NCI-H524 treated with DMSO at 0.1 percent for 48 hours (cell line): ENCODE data around the gene ZNF488.

Experiments used
- DNase-seq: peaks from one replicate; lab custom pipeline; 2025; lab: John Stamatoyannopoulos, UW

Gene ZNF488

DNA sequence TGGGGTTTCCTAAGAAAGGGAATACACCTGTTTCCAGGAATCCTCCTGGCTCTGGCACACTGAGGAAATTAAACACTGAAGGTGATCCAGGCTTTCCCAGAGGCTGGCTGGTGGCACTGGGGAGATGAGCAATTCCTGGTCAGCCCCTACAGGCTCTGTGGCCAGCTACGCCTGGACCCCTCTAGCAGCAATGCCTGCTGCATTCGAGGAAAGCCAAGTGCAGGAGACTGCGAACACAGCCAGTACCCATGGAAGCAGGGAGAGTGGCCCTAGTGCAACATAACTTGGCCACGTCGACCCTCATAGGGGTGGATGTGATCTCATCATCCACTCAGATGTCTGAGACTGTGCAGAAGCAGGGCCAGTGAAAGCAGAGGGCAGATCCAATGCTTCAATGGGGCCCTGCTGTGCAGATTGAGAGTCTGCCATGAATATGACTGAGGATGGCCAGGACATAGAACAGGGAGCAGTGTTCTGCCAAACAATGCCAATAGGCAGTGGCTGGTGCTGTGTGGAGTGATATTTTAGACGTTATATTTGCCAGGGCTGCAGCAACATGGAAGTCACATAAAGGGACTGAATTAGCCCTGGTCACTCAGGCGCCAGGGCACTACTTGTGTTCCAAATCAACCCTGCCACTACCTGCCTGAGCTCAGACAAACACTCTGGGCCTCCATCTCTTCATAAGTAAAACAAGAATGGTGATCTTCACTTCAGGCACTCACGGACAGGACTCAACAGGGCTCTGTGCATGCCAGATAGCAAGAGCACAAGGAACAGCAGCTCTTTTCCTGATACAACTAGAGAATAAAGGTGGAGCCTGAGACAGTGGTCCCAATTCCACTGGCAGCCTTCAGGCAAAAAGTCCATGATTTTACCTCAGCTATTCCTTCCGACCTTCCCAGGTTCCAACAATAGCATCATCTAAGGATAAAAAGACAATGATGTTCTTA is 2.4 kb downstream of the ZNF488 start:
- no peak for DNase-seq

DNA sequence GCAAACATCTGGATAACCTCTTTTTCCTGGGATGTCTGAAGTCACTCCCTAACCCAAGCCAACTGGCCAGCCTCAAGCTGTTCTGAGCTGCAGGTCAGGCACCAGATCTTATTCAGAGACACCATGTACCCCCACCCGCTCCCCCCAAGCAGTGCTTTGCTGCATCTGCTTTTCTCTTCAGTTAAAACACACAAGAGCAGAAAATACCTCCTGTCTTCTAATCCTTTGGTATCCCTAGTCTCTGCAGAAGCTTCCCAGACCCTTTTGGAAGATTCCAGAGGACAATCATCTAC is 3.0 kb downstream of the ZNF488 start:
- DNase-seq = no peak

DNA sequence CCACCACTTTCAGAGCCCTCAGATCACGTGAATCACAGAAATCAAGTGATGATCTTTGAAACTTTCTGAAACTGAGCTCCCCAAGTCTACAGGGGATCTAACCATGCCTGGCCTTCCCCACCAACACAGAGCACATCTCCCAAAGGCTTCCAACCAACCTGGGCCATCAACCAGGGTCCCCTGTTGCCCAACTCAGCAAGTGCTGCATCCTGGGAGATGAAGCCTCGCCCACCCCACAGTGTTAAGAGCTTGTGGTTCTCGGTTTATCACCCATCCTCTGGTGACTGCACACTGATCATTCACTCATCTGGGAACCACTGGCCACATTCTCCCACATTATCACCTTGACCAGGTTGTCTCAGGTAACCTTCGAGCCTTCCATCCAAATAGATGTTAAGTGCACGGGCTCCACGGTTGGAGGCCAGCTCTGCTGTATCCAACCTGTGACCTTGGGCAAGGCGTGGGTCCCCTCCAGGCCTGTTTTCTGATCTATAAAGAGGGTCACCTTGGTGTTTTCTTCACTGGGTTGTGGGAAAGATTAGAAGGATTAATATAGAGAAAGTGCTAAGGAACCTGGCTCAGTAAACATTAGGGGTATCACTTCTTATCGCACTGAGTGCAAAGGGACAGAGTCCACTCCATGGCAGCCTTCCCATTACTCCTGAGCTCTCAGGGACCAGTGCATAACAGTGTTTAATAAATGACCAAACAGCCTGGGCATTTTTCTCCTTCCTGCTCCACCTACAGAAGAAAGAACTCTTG is 3.6 kb downstream of the ZNF488 start:
- no peak for DNase-seq

DNA sequence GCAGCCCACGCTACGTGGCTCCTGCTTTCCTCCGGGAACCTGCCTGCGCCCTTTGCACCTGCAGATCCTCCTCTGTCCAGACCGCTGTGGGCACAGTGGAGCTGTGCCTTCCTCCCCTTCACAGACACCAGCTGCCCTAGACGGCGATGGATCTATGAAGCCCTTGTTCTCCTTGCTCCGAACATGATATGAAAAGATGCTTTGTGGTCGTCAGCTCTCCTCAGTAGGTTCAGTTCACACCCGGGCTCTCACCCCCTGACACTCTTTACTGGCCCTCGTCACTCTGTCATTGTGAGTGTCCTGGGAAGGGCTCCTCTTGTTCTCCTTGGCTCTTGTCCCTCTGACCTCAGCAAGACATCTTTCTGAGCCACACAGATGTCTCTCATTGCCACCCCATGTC is 4.2 kb downstream of the ZNF488 start:
- no peak for DNase-seq

DNA sequence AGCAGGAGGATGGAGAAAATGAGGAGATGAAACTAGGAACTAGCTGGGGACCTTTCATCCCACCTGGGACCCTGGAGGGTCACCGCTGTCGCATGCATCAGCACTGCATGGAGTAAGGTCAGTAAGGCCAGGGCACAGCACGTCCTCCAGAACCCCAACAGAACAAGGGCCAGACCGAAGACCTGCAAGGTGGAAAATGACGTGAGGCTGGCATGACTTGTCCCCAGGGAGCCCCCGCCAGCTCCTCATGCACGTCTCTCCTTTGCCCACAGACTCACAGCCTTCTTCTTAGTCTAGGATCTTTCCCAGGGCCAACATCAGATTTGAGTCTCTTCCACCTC is 4.7 kb downstream of the ZNF488 start:
- no peak for DNase-seq

DNA sequence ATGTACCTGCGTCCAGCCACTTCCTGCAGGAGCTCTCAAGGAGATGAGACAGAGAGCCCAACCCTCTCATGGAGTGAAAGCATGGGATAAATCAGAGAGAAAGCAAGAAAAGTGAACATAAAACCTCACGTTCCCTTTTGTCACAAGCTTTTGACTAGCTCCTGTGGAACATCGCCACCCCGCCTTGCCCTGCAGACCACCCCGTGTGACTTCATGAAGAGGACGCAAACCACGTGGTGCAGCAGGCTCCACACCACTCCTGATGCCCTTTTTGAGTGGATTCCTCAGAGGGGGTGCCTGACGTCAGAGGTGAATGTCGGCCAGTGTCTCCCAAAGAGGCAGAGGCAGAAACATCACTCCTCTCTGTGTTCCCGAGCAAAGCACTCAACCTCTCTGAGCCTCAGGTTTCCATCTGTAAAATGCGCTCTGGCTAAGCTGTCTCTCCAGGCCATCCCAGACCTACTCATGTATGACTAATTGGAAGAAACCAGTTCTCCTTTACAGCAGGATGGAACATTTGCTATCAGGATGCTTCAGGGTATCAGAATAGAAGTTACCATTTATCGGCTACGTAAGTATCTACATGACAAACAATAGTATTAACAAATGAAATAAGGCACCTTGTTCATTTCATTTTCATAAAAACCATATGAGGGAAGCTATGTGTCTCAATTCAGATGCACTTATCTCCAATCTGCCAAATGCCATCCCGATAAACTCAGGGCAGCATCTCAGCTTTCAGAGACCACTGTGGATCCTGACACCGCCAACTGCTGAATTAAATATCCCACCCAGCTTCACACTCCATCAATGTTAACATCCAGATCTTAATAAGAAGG is 5.3 kb downstream of the ZNF488 start:
- DNase-seq = no peak

DNA sequence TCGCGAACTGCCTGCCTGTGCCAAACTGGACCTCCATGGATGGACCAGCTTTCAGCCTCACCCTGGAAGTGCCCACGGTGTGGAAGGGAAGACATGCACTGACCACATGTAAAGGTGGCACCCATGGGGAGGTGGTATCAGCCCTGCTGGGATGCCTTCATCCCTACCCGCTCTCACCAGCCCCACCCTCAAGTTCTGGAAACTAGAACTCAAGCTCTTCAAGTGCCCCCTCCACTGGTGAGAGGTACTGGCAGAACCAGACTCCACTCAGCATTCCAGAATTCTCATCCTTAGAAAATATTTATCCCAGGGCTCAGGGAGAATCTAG is 5.9 kb downstream of the ZNF488 start:
- no peak for DNase-seq

DNA sequence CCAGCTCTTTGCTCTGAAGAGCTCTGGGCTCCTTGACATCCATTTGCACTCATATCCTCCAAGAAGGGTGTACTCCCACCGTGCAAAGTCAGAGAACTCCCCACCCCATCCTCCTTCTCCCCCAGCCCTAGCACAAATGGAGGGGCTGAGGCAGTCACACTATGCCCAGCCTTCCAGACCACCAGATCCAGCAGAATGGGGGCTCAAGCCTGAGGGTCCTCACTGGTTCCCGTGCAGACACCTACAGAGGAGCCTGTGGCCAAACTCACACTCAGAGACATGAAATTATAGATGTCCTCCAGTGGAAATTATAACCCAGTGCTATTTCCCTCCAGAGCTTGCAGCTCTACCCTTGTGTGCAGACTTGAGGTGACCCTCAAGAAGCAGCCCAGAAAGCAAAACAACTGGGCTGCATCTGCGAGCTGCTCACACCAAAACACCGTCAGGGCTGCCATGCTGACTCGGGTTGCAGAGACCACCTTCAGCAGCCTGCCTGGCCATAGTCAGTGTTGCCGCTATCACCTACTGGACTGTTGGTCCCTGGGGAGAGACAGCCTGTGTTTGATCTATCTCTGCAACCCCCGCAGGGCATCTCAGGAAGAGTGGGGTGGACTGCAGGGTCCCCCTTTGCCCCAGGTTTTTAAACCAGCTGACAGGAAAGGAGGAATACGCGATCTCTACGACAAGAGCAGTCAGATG is 7.4 kb downstream of the ZNF488 start:
- DNase-seq = no peak

DNA sequence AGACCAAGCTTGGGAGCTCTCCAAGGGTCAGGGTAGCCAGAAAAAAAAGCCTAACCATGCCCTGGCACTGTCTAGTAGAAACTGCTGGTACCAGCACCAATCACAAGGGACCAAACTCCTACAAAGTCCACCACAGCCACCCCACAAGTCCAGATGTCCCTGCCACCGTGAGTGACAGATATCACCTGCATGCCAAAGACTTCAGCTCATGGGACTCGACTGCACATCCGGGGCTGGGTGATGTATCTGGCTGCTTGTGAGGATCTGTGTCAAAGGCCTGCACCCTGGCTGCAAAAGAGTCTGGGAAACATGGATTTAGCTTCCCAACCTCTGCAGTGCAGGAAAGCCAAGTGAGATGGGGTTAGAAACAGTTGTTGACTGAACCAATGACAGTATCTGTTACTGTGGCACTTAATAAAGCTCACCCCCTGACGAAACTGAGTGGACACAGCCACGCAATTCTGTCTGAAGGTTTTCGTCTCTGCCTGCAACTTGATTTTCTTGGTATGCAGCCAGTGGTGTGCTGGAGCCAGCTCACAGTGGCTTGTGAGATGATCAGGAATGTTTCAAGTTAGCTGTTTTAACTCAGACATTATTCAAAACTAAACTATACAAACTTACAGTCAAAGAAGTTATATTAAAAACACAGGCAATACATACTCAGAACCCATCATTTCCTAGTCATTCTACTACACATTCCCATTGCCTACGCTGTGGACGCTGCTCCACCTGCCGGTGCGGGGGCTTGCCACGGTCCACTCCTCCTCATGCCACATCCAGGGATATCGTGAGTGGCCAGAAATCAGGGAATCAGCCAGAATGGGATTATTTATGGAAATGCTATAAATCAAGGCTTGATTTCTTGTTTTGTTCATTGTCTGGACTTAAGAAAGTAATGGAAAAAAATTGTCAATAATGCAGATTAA is 9.2 kb downstream of the ZNF488 start:
- DNase-seq = no peak

DNA sequence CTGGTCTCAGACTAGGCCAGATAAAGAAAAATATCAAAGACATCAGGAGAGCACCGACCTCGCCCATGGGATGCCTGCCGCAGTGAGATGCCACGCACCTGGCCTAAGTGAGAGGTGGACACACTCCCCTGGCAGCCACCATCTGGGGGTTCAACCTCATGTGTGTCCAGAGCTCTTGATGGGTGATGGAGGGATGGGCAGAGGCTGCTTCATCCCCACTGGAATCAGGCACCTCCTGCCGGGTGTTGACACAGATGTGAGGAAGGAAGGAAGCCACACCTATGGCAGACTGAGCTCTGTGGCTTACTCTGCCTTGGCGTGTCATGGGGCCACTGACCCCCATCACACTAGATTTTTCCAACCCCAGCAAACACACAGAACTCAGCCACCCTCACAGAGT is 11.4 kb downstream of the ZNF488 start:
- no peak for DNase-seq

DNA sequence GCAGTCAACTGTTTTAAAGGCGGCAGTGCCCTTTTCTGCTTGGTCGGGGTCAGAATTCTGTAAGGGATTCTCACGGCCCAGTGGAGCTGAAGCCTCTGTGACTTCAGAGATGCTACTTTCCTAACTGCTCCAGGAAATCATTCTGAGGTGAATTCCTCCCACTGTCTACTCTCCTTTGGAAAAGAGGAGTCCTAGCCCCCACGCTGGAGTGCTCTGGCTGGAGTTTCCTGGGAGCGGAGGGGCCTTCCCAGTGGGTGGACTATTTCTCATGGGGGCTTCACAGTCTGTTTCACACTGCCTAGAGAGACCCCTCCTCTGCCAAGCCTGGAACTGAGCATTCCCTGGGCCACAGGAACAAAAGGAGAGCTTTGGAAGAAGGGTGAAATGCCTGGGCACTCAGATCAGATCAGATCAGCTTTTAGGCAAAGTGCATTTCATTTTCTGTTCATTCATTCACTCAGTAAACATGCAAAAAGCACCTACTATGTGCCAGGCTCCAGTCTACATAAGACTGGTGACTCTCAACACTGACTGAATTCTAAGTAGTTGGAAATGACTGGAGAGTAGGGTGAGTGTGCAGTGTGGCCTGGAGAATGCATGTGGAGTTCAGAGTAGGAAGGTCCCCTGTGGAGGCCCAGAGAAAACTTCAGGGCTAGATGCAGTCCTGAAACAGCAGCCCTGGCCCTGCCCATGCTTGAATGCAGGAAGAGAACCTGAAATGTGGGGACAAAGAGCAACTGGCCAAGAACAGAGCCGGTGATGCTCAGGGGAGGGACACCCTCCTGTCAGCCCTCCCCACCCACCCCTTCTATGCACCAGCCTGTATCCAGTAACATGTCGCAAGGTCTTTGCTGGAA is 12.2 kb downstream of the ZNF488 start:
- DNase-seq = no peak

DNA sequence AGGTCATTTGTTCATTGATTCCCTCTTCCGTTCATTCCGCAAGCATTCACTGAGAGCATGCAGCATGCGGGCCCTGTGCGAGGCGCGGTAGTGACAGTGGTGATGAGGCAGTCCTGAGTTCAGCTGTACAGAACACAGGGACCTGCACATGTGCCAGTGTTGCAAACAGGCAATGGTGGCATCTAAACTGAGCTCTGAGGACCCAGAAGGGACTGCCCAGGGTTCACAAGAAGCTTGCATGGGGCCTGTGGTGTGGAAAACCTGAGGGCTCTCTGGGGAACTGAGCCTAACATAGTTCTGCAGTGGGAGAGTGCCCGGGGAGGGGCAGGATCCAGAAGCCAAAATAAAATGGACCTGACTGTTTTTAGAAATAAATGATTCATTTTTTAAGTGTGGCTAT is 13.2 kb downstream of the ZNF488 start:
- DNase-seq = no peak

DNA sequence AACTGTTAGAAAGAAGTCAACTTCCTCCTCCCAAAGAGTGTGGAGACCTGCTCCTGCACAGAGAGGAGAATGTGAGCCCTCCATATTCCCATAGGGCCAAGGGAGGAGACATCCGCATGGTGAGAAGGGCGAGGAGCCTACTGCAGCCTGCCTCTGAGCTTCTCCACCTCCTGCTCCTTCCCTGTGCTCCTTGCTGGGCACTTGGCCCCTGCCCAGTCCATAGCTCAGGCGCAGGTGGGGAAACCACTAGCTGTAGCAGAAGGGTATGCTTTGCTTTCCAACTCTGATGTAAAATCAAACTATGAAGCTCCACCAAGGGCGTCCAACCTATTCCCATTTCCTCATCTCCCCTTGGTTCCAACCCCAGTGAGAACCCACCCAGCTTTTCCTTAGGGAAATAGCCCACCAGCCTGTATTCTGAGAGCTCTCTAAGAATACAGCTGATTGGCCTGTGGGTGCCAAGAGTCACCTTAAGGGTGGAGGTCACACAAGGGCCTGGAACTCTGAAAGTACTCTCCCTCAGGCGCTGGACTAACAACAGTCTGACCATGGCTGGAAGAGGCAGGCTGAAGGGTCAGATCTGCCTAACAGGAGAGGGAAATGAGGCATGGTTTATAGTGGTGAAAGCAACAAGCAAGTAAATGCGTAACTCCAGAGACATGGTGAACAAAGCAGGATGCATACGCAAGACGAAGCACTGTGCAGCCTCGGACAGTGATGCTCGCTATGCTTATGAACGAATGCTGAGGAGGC is 13.9 kb downstream of the ZNF488 start:
- no peak for DNase-seq

DNA sequence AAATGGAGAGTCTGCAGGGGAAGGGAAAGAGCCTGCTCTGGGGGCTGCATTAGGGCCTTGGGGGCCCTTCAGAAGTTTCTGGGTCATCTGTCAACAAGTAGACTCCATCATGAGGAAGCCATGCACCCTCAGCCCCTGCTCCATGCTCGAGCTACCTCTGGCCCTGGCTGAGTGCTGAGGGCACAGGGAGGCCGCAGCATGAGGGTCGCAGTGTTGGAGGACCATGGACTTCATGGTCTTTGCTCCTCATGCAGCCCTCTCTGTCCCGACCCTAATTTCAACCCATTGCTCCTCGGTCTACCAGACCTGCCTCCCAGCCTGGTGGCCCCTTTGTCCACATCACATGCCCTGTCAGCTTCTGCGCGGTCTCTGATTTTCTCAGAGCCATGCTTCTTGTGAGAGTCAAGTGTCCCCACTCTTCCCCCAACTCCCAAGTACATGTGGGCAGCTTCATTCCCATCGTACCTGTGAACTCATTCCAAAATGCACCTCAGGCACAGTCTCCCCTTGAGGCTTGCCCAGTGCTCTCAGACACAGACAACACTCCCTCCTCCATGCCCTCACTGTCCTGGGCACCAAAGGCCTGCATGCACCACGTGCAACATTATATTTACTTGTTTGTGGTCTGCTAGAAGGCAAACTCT is 14.7 kb downstream of the ZNF488 start:
- DNase-seq = no peak

DNA sequence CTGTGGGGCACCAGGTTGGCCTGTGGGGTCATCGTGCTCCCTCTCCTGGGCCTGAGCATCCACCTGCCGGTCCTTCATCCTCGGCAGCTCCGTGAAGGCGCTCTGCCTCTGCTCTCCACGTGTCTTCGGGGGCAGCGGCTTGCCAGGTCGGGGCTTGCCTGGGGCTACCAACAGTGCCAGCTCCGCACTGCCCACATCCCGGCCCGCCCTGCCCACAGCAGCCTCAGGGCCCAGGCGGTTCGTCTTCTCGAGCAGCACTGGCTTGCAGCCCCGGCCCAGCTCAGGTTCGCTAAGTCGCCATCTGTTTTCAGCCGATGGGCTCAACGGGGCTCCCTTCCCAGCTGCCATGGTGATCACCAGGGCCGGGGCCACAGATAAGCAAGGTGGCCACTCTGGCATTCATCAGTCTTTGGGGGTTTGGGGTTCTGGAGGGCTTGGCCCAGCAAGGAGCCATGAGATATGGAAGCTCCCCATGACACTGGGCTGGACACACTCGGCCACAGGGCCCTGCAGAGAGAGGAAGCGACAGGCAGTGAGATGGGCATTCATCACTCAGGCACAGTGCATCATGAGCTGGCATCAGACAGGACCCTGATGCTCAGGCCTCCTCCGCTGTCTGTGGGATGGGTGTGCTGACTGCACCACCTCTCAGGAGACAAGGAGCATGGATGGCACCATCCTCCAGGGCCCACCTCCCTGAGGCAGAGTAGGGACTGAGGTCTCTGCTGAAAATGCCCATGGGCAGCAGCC is 15.5 kb downstream of the ZNF488 start:
- DNase-seq = no peak

DNA sequence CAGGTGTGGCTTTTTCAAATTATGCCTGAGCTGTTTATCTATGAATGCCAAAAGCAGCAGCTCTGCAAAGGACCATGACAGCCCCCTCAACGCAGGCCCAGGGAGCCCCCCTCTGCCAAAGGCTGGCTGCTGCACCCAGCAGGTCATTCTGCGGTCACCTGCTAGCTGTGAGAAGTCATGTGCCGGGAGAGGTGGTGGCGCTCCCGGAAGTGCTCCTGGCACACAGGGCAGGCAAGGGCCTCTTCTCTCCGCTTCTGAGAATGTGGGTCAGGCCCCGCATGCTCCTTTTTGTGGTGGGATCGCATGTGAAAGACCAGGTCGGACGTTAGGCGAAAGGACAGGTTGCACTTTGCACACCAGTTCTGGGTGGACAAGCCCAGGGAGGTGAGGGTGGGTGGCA is 16.4 kb downstream of the ZNF488 start:
- DNase-seq = no peak

DNA sequence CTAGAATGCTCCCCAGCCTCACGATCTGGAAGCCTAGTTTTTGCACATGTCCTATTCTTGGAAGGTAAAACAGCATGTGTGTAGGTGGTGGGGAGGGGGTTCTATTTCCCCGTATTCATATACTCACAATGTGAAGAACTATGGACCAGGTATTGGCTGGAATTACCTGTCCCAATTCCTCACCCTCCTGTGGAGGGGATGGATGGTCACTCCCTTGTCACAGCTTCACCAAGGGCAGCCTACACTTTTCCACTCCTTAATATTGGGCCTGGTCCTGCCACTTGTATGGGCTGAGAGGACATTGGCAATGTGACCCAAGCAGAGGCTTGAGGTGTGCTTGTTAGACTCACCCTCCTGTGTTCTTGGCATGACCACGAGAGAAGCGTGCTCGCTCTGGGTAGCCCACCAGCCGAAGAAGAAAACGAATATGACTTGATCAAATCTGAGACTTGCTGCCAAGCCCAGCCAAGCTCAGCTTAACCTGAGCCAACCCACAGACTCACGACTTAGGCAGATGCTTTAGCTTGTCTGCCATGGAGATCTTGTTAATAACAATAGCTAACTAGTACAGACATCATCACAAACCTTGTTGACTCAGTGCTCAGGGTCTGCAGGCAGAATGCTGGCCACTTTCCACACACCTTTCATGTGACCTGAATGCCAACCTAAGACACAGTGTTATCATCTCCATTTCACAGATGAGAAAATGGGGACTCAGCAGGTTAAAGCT is 17.2 kb downstream of the ZNF488 start:
- no peak for DNase-seq
